ENCODE data around the gene RFTN1. TPM values are rescaled to one million over a fixed set of nuclear protein-coding genes. Genes with fewer than 3 reads are reported as not detected.

The RFTN1 gene
- total RNA-seq, 2 donors from 2014 or later = 128 to 132 TPM

GRCh38 chr3:16286751-16287543 is 226.6 kb downstream of the RFTN1 start:
- Mint-ChIP-seq H3K9me3 (no peaks in the 10 kb centered on the region), H3K4me3 (peak overlapping the region; percentile 87 to 93), H3K27me3 (ENCODE audit: low read depth) (no peaks in the 10 kb centered on the region), H3K27ac (peak overlapping the region; percentile 34), H3K36me3 (ENCODE audit: insufficient read depth in 2 of 2) (peaks cover 9 to 29% of the 10 kb centered on the region in 2 donors), H3K4me1 (ENCODE audit: low read depth) (peaks cover 85% of the 10 kb centered on the region)
- DNase-seq = no peak
- peak; percentile 7 to 19 for ATAC-seq (replicated peaks in 1 of 2)

GRCh38 chr3:16286161-16286560 is 227.3 kb downstream of the RFTN1 start:
- Mint-ChIP-seq H3K9me3 (no peaks in the 10 kb centered on the region), H3K36me3 (ENCODE audit: insufficient read depth in 2 of 2) (peaks cover 9 to 25% of the 10 kb centered on the region in 2 donors), H3K27me3 (ENCODE audit: low read depth) (no peaks in the 10 kb centered on the region), H3K27ac (peak overlapping the region; percentile 34), H3K4me1 (ENCODE audit: low read depth) (peaks cover 78% of the 10 kb centered on the region), H3K4me3 (peak overlapping the region; percentile 87 to 93)
- DNase-seq (peak; percentile 70 to 83), ATAC-seq (replicated peaks in 1 of 2) (peak; percentile 92 to 94)

- Mint-ChIP-seq H3K36me3 (ENCODE audit: insufficient read depth in 2 of 2) (peaks cover 6 to 21% of the 10 kb centered on the region in 2 donors), H3K4me1 (ENCODE audit: low read depth) (peaks cover 62% of the 10 kb centered on the region), H3K27me3 (ENCODE audit: low read depth) (no peaks in the 10 kb centered on the region), H3K27ac (peak overlapping the region; percentile 34), H3K9me3 (no peaks in the 10 kb centered on the region), H3K4me3 (peak overlapping the region; percentile 87 to 93)
- ATAC-seq (replicated peaks in 1 of 2) (no peak), DNase-seq (no peak)
Measured at GRCh38 chr3:16284633-16285032, 228.9 kb downstream of the RFTN1 start.

- H3K9me3 Mint-ChIP-seq = no peaks in the 10 kb centered on the region
- DNase-seq (no peak), ATAC-seq (replicated peaks in 1 of 2) (no peak)
- H3K27ac Mint-ChIP-seq = no peak overlapping the region
- no peak overlapping the region for H3K4me3 Mint-ChIP-seq
- H3K36me3 Mint-ChIP-seq (ENCODE audit: insufficient read depth in 2 of 2) = peaks cover 5 to 23% of the 10 kb centered on the region in 2 donors
- peaks cover 32% of the 10 kb centered on the region for H3K4me1 Mint-ChIP-seq (ENCODE audit: low read depth)
- H3K27me3 Mint-ChIP-seq (ENCODE audit: low read depth) = no peaks in the 10 kb centered on the region
Measured at GRCh38 chr3:16280671-16281070, 232.8 kb downstream of the RFTN1 start.

GRCh38 chr3:16279010-16279801 is 234.3 kb downstream of the RFTN1 start:
- Mint-ChIP-seq H3K36me3 (ENCODE audit: insufficient read depth in 2 of 2) (peaks cover 5 to 18% of the 10 kb centered on the region in 2 donors), H3K27me3 (ENCODE audit: low read depth) (no peaks in the 10 kb centered on the region), H3K27ac (no peak overlapping the region), H3K9me3 (no peaks in the 10 kb centered on the region), H3K4me1 (ENCODE audit: low read depth) (peaks cover 19% of the 10 kb centered on the region), H3K4me3 (no peak overlapping the region)
- no peak for ATAC-seq (replicated peaks in 1 of 2)
- no peak for DNase-seq

GRCh38 chr3:16277471-16277870 is 236.0 kb downstream of the RFTN1 start:
- DNase-seq (no peak), ATAC-seq (replicated peaks in 1 of 2) (no peak)
- no peak overlapping the region for H3K4me3 Mint-ChIP-seq
- H3K9me3 Mint-ChIP-seq = no peaks in the 10 kb centered on the region
- H3K36me3 Mint-ChIP-seq (ENCODE audit: insufficient read depth in 2 of 2) = peaks cover 2 to 8% of the 10 kb centered on the region in 2 donors
- no peak overlapping the region for H3K27ac Mint-ChIP-seq
- no peaks in the 10 kb centered on the region for H3K27me3 Mint-ChIP-seq (ENCODE audit: low read depth)
- peaks cover 5% of the 10 kb centered on the region for H3K4me1 Mint-ChIP-seq (ENCODE audit: low read depth)

GRCh38 chr3:16273867-16274266 is 239.6 kb downstream of the RFTN1 start:
- Mint-ChIP-seq H3K4me1 (ENCODE audit: low read depth) (no peaks in the 10 kb centered on the region), H3K27me3 (ENCODE audit: low read depth) (no peaks in the 10 kb centered on the region), H3K9me3 (no peaks in the 10 kb centered on the region), H3K36me3 (ENCODE audit: insufficient read depth in 2 of 2) (peaks cover 0 to 8% of the 10 kb centered on the region in 2 donors), H3K27ac (no peak overlapping the region), H3K4me3 (no peak overlapping the region)
- ATAC-seq (replicated peaks in 1 of 2) (no peak), DNase-seq (no peak)

- H3K36me3 Mint-ChIP-seq (ENCODE audit: insufficient read depth in 2 of 2) = peaks cover 0 to 7% of the 10 kb centered on the region in 2 donors
- no peak overlapping the region for H3K27ac Mint-ChIP-seq
- no peak overlapping the region for H3K4me3 Mint-ChIP-seq
Measured at GRCh38 chr3:16272588-16272987, 240.9 kb downstream of the RFTN1 start.

GRCh38 chr3:16270855-16271254 is 242.6 kb downstream of the RFTN1 start:
- DNase-seq = no peak
- Mint-ChIP-seq H3K27me3 (ENCODE audit: low read depth) (no peaks in the 10 kb centered on the region), H3K4me3 (no peak overlapping the region), H3K27ac (no peak overlapping the region), H3K4me1 (ENCODE audit: low read depth) (peaks cover 26% of the 10 kb centered on the region), H3K36me3 (ENCODE audit: insufficient read depth in 2 of 2) (peaks cover 0 to 5% of the 10 kb centered on the region in 2 donors), H3K9me3 (no peaks in the 10 kb centered on the region)
- no peak for ATAC-seq (replicated peaks in 1 of 2)

More at GRCh38 chr3:16272588-16272987, 240.9 kb downstream of the RFTN1 start:
- DNase-seq (no peak), ATAC-seq (replicated peaks in 1 of 2) (no peak)
- Mint-ChIP-seq H3K9me3 (no peaks in the 10 kb centered on the region), H3K4me1 (ENCODE audit: low read depth) (peaks cover 9% of the 10 kb centered on the region), H3K27me3 (ENCODE audit: low read depth) (no peaks in the 10 kb centered on the region)

GRCh38 chr3:16266714-16267113 is 246.8 kb downstream of the RFTN1 start:
- H3K36me3 Mint-ChIP-seq (ENCODE audit: insufficient read depth in 2 of 2) = peaks cover 0 to 2% of the 10 kb centered on the region in 2 donors
- H3K4me1 Mint-ChIP-seq (ENCODE audit: low read depth) = peaks cover 34% of the 10 kb centered on the region
- ATAC-seq (replicated peaks in 1 of 2) (no peak), DNase-seq (no peak)
- peak overlapping the region; percentile 68 to 96 for H3K4me3 Mint-ChIP-seq
- H3K27me3 Mint-ChIP-seq (ENCODE audit: low read depth) = no peaks in the 10 kb centered on the region
- no peaks in the 10 kb centered on the region for H3K9me3 Mint-ChIP-seq
- H3K27ac Mint-ChIP-seq = peak overlapping the region; percentile 35

Other genes with a start within 250 kb of the RFTN1 start
- 10 to 100 TPM; 23.4 to 26.1 TPM for gene DPH3, start 248.8 kb downstream of the RFTN1 start, total RNA-seq
- gene OXNAD1, start 248.5 kb downstream of the RFTN1 start, total RNA-seq = 10 to 100 TPM; 34.3 to 52.0 TPM
- gene DAZL, start 91.7 kb upstream of the RFTN1 start, total RNA-seq = not detected

Measured in activated T-cell treated with anti-CD3 and anti-CD28 coated beads, Interleukin-2, amount 50 U/mL, for 72 hours (primary cell).